Measurements from ENCODE around the gene SVOPL.

DNA sequence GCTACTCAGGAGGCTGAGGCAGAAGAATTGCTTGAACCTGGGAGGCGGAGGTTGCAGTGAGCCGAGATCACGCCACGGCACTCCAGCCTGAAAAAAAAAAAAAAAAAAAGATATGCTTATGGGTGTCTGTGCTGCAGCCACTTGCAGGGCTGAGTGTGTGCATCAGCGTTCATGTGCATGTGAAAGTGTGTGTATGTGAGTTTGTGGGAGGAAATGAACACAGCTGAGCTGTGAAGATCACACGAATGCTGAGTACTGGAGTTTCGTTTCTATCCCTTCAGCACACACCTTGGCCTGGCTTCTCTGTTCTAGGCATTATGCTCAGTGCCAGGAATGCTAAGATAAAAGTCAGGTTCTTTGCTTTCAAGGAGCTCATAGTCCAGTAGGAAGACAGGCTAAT is 12.0 kb upstream of the SVOPL start:
- no peak for TF ChIP-seq POLR2A (IDR thresholded peaks at IDR 0.05)
- TF ChIP-seq CTCF (IDR thresholded peaks at IDR 0.05 in 8 of 11, conservative IDR thresholded peaks at IDR 0.05 in 3 of 11): no peak

Measured in spleen (tissue), 7 donors.